IMR-90 (cell line): ENCODE results near the gene NEAT1.

Experiments used
- BHLHE40 ChIP-seq: fragments of 150-350 bp; IDR thresholded peaks from 2 replicates; pipeline ENCODE4 v1.6.1; 2016; ENCODE audit warnings: mild to moderate bottlenecking, low read depth, low read length
- MAFK ChIP-seq: IDR thresholded peaks from 2 replicates; pipeline ENCODE4 v1.6.1; 2012; ENCODE audit warnings: low read depth, low read length, improper control_type of control experiment
- MXI1 ChIP-seq: IDR thresholded peaks from 2 replicates; pipeline ENCODE4 v1.6.1; 2012; ENCODE audit warnings: low read depth, mild to moderate bottlenecking, low read length, moderate library complexity, borderline replicate concordance
- TF ChIP-seq, protein P1 (sequence below): conservative IDR thresholded peaks from 2 replicates; pipeline ENCODE4 v1.5.1; 2012; ENCODE audit warnings: mild to moderate bottlenecking, low read depth, low read length, improper control_type of control experiment

DNA sequence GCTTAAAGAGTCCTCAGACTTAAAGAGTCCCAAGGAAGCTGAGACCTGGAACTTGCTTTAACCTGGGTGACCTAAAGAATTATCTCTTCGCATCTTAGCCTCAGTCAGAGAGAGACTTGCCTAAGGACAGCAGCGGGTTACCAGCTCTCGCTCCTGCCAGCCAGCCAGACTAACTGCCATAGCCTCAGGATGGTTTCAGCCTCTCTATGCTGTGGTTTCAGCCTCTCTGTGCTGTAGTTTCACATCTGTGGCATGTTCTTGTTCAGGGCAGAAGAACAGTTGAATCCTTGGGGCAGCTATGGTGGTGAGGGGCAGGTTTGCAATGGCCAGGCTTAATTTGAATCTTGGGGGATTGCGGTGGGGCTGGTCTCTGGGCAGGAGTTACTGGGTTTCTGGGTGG is 33.9 kb upstream of the NEAT1 start:
- TF ChIP-seq MXI1 (no peak), MAFK (no peak), BHLHE40 (no peak)
- TF ChIP-seq, protein P1, sequence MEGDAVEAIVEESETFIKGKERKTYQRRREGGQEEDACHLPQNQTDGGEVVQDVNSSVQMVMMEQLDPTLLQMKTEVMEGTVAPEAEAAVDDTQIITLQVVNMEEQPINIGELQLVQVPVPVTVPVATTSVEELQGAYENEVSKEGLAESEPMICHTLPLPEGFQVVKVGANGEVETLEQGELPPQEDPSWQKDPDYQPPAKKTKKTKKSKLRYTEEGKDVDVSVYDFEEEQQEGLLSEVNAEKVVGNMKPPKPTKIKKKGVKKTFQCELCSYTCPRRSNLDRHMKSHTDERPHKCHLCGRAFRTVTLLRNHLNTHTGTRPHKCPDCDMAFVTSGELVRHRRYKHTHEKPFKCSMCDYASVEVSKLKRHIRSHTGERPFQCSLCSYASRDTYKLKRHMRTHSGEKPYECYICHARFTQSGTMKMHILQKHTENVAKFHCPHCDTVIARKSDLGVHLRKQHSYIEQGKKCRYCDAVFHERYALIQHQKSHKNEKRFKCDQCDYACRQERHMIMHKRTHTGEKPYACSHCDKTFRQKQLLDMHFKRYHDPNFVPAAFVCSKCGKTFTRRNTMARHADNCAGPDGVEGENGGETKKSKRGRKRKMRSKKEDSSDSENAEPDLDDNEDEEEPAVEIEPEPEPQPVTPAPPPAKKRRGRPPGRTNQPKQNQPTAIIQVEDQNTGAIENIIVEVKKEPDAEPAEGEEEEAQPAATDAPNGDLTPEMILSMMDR: no peak
